Measurements from ENCODE around the gene ACSS1. TPM values are rescaled to one million over a fixed set of nuclear protein-coding genes. Genes with fewer than 3 reads are reported as not detected.

ACSS1 gene
- total RNA-seq, 1 donor from 2014 or later = 5.9 TPM

GRCh38 chr20:25079171-25079570, 21.2 kb upstream of the ACSS1 start:
- DNase-seq (ENCODE audit: low read depth, low spot score) = no peak

- no peak for DNase-seq (ENCODE audit: low read depth, low spot score)
These were observed 20.7 kb upstream of the ACSS1 start for GRCh38 chr20:25078662-25079061.

GRCh38 chr20:25077610-25078169, 19.8 kb upstream of the ACSS1 start:
- DNase-seq (ENCODE audit: low read depth, low spot score) = no peak

- no peak for DNase-seq (ENCODE audit: low read depth, low spot score)
These were observed 19.0 kb upstream of the ACSS1 start for GRCh38 chr20:25076731-25077609.

- DNase-seq (ENCODE audit: low read depth, low spot score) = no peak
These were observed 18.3 kb upstream of the ACSS1 start for GRCh38 chr20:25076201-25076600.

GRCh38 chr20:25073544-25073943, 15.6 kb upstream of the ACSS1 start:
- no peak for DNase-seq (ENCODE audit: low read depth, low spot score)

- DNase-seq (ENCODE audit: low read depth, low spot score) = no peak
These were observed 14.4 kb upstream of the ACSS1 start for GRCh38 chr20:25072226-25072811.

- DNase-seq (ENCODE audit: low read depth, low spot score) = no peak
These were observed 13.8 kb upstream of the ACSS1 start for GRCh38 chr20:25071734-25072133.

GRCh38 chr20:25070821-25071473, 13.0 kb upstream of the ACSS1 start:
- no peak for DNase-seq (ENCODE audit: low read depth, low spot score)

GRCh38 chr20:25067102-25067987, 9.4 kb upstream of the ACSS1 start:
- DNase-seq (ENCODE audit: low read depth, low spot score) = no peak

GRCh38 chr20:25066386-25066785, 8.4 kb upstream of the ACSS1 start:
- DNase-seq (ENCODE audit: low read depth, low spot score) = no peak

- peak; percentile 13 for DNase-seq (ENCODE audit: low read depth, low spot score)
These were observed 7.8 kb upstream of the ACSS1 start for GRCh38 chr20:25065625-25066338.

GRCh38 chr20:25065072-25065624, 7.2 kb upstream of the ACSS1 start:
- no peak for DNase-seq (ENCODE audit: low read depth, low spot score)

- no peak for DNase-seq (ENCODE audit: low read depth, low spot score)
These were observed 6.7 kb upstream of the ACSS1 start for GRCh38 chr20:25064561-25065071.

- DNase-seq (ENCODE audit: low read depth, low spot score) = no peak
These were observed 6.0 kb upstream of the ACSS1 start for GRCh38 chr20:25063981-25064380.

- DNase-seq (ENCODE audit: low read depth, low spot score) = no peak
These were observed 5.6 kb upstream of the ACSS1 start for GRCh38 chr20:25063546-25063945.

GRCh38 chr20:25062841-25063240, 4.9 kb upstream of the ACSS1 start:
- no peak for DNase-seq (ENCODE audit: low read depth, low spot score)

- DNase-seq (ENCODE audit: low read depth, low spot score) = no peak
These were observed 4.0 kb upstream of the ACSS1 start for GRCh38 chr20:25061821-25062530.

- DNase-seq (ENCODE audit: low read depth, low spot score) = no peak
These were observed 3.3 kb upstream of the ACSS1 start for GRCh38 chr20:25061103-25061799.

Measured in pulmonary artery endothelial cell (primary cell).